ENCODE measurements around the gene NSD1.

NSD1 gene

GRCh38 chr5:177307544-177308363, 174.2 kb downstream of the NSD1 start:
- DNase-seq (ENCODE audit: low read depth): no peak
- no peak for TF ChIP-seq CTCF (IDR thresholded peaks at IDR 0.05; ENCODE audit: low read depth, low read length, missing control alignments)
- no peak overlapping the region for H3K4me3 ChIP-seq (ENCODE audit: low read depth, low read length)
- in situ Hi-C loops (cut with HindIII; ENCODE audit: low sequenced_read_pairs): no loop called here

- TF ChIP-seq CTCF (IDR thresholded peaks at IDR 0.05; ENCODE audit: low read depth, low read length, missing control alignments): no peak
- no peak for DNase-seq (ENCODE audit: low read depth)
- H3K4me3 ChIP-seq (ENCODE audit: low read depth, low read length): no peak overlapping the region
- in situ Hi-C loops (cut with HindIII; ENCODE audit: low sequenced_read_pairs): no loop called here
These were observed 175.2 kb downstream of the NSD1 start for GRCh38 chr5:177308740-177309139.

GRCh38 chr5:177309351-177310191, 176.0 kb downstream of the NSD1 start:
- in situ Hi-C loops (cut with HindIII; ENCODE audit: low sequenced_read_pairs): no loop called here
- DNase-seq (ENCODE audit: low read depth): peak; percentile 29
- TF ChIP-seq CTCF (IDR thresholded peaks at IDR 0.05; ENCODE audit: low read depth, low read length, missing control alignments): peak; percentile 95
- H3K4me3 ChIP-seq (ENCODE audit: low read depth, low read length): no peak overlapping the region

- TF ChIP-seq CTCF (IDR thresholded peaks at IDR 0.05; ENCODE audit: low read depth, low read length, missing control alignments): no peak
- DNase-seq (ENCODE audit: low read depth): no peak
- in situ Hi-C loops (cut with HindIII; ENCODE audit: low sequenced_read_pairs): no loop called here
- peak overlapping the region; percentile 56 for H3K4me3 ChIP-seq (ENCODE audit: low read depth, low read length)
These were observed 176.8 kb downstream of the NSD1 start for GRCh38 chr5:177310332-177310731.

- in situ Hi-C loops (cut with HindIII; ENCODE audit: low sequenced_read_pairs): no loop called here
- DNase-seq (ENCODE audit: low read depth): no peak
- H3K4me3 ChIP-seq (ENCODE audit: low read depth, low read length): peak overlapping the region; percentile 56
- TF ChIP-seq CTCF (IDR thresholded peaks at IDR 0.05; ENCODE audit: low read depth, low read length, missing control alignments): no peak
These were observed 177.3 kb downstream of the NSD1 start for GRCh38 chr5:177310757-177311391.

- no peak for DNase-seq (ENCODE audit: low read depth)
- peak overlapping the region; percentile 56 for H3K4me3 ChIP-seq (ENCODE audit: low read depth, low read length)
- in situ Hi-C loops (cut with HindIII; ENCODE audit: low sequenced_read_pairs): no loop called here
- TF ChIP-seq CTCF (IDR thresholded peaks at IDR 0.05; ENCODE audit: low read depth, low read length, missing control alignments): no peak
These were observed 177.8 kb downstream of the NSD1 start for GRCh38 chr5:177311392-177311722.
